Fibroblast of villous mesenchyme (primary cell): ENCODE results near the gene USH1G. TPM values are rescaled to one million over a fixed set of nuclear protein-coding genes. Genes with fewer than 3 reads are reported as not detected.

Experiments used
- DNase-seq: peaks from one replicate; pipeline ENCODE4 v3.0.0-alpha.2; 2010; ENCODE audit warnings: low read depth
- H3K4me3 ChIP-seq: 2 replicates; pipeline ENCODE4 v1.5.1; 2011; ENCODE audit warnings: low read depth, mild to moderate bottlenecking, low read length
- CTCF ChIP-seq: IDR thresholded peaks from 2 replicates; pipeline ENCODE4 v1.5.1; 2012; ENCODE audit warnings: low read depth, mild to moderate bottlenecking, low read length; ENCODE audit not compliant: insufficient read depth
- total RNA-seq: library from RNA; depleted of rRNA; stranded (reverse); fragments of >200 nt; gene quantifications from 2 replicates; pipeline ENCODE4 v1.2.3, GENCODE V29; 2012

The USH1G gene
- total RNA-seq, 1 donor: not detected

GRCh38 chr17:74968361-74968780, 45.3 kb upstream of the USH1G start:
- TF ChIP-seq CTCF: no peak

DNA sequence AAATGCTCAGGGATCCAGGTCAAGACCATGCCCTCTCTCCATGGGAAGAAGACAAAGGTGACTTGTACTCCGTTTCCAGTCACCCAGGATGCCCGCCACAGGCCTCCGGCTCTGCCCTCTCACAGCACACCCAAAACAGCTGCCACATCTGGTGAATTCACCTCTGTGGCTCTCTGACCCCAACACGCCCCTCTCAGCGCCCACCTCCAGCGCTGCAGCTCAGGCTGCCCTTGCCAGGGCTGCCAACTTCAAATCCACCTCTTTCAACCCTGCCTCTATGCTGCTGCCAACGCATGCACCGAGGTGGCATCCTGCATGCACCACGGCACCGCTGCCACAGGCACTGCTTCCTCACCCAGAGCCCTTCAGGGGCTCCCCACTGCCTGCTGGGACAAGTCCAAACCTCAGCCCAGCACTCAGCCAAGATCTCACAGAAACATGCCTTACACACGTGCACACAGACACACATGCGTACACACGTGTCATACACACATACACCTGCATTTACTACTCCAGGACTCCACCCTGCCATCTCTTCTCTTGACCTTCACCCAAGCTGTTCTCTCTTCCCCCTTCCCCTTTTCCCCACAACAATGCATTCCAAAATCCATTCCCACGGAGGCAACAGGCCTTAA, 42.0 kb upstream of the USH1G start:
- no peak for TF ChIP-seq CTCF
- no peak for DNase-seq

More at GRCh38 chr17:74968361-74968780, 45.3 kb upstream of the USH1G start:
- H3K4me3 ChIP-seq: no peak overlapping the region
- no peak for DNase-seq

DNA sequence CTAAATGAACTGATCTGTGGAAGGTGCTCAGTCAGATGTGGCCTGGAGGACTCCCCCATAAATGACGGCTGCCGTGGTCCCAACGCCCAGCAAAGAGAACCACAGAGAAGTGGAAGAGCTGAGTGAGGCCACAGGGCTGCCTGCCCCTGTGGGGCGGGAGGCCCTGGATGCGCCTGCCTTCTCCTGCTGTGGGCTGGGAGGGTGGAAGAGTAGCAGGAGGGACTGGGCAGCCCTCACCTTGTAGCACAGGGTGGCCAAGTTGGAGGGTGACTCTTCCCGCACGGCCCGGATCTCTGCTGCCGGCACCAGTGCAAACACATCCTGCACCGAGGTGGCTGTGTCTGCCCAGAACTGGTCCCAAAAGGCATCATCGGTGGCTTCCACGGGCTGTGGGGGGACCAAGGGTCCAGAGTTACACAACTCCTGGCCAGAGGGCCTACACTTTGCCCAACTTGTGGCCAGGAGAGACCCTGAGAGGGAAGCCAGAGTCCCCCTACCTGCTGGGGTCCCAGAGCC, 41.2 kb upstream of the USH1G start:
- TF ChIP-seq CTCF: no peak
- DNase-seq: no peak
- no peak overlapping the region for H3K4me3 ChIP-seq

More for the DNA sequence above, 42.0 kb upstream of the USH1G start:
- H3K4me3 ChIP-seq: no peak overlapping the region

DNA sequence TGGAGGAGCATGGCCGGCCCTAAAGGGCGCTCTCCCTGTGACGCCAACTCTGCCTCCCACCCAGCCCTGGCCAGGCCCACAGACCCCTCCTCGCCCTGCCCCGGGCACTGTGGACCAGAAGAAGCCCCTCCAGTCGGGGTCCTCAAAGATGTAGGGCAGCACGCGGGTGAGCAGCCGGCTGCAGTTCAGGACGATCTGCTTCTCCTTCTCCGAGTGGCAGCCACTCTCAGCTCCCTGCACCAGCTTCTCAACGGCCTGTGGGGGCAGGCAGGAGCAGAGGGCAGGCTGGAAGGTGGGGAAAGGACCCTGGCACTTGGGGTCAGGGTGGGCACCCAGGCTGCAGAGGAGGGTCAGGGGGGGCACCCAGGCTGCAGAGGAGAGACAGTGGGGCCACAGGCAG, 40.6 kb upstream of the USH1G start:
- peak; percentile 13 for TF ChIP-seq CTCF
- DNase-seq: no peak
- no peak overlapping the region for H3K4me3 ChIP-seq

- TF ChIP-seq CTCF: no peak
- DNase-seq: no peak
- no peak overlapping the region for H3K4me3 ChIP-seq
These were observed 39.8 kb upstream of the USH1G start for GRCh38 chr17:74962622-74963394.

DNA sequence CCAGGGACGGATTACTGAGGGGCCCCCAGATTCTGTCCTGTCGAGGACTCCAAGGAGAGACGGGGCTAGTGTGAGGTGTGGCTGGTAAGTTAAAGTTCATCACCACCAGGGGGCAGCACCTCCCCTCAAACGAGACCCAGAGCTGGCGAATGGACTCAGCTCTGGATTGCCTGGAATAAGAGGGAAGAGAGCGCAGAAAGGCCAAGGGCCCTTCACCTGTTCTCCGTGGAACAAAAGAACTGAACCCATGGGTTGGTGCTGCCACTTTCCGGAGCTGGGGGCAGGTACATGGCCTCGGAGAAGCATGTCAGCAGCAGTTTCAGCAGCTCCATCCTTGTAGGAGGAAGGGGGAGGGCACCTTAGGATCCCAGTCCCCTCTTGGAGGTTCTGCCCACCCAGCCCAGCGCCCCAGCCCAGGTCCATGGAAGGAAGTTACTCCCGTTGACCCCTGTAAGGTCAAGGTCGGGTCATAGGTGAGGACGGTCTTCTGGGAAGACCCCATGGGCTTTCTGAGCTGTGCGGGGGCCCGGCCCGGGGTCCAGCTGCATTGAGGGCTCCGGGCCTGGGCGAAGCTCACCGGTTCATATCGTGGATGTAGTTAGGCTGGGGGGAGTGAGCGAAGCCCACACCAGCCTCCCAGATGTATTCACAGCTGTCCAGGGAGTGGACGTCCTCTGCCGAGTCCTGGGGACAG, 38.7 kb upstream of the USH1G start:
- DNase-seq: peak; percentile 89
- TF ChIP-seq CTCF: peak; percentile 70

More for the DNA sequence above, 38.7 kb upstream of the USH1G start:
- no peak overlapping the region for H3K4me3 ChIP-seq
